K562 (cell line): ENCODE measurements around the gene NR3C1.

Source experiments
- BRF1 ChIP-seq: IDR thresholded peaks from 3 replicates; pipeline ENCODE4 v1.6.1; 2011; ENCODE audit warnings: borderline replicate concordance, mild to moderate bottlenecking; ENCODE audit not compliant: insufficient read length; ENCODE audit errors: extremely low read depth
- CBFA2T2 ChIP-seq: fragments of 450-650 bp; conservative IDR thresholded peaks from 2 replicates; pipeline ENCODE4 v1.6.1; 2017; ENCODE audit warnings: mild to moderate bottlenecking
- CTCF ChIP-seq, 3 experiments: IDR thresholded peaks in 2 of 3; conservative IDR thresholded peaks in 1 of 3; 2 replicates each; pipeline ENCODE4 v1.5.1; 2011 to 2012; ENCODE audit warnings: low read length in 3 of 3, mild to moderate bottlenecking in 3 of 3, control low read depth in 2 of 3, improper control_type of control experiment in 1 of 3, inconsistent platforms in 1 of 3, low read depth in 1 of 3, mixed read lengths in 1 of 3, moderate library complexity in 1 of 3; ENCODE audit not compliant: insufficient read depth in 2 of 3
- E2F4 ChIP-seq: sonication (generic); formaldehyde crosslinking; IDR thresholded peaks from 2 replicates; pipeline ENCODE4 v1.8.0; 2022; ENCODE audit warnings: mild to moderate bottlenecking, low read depth, missing genetic modification reagents
- EP300 ChIP-seq: IDR thresholded peaks from 2 replicates; pipeline ENCODE4 v1.6.1; 2012; ENCODE audit warnings: low read length, improper control_type of control experiment
- EZH2 ChIP-seq: IDR thresholded peaks from 2 replicates; pipeline ENCODE4 v1.6.1; 2012; ENCODE audit warnings: low read depth, mild to moderate bottlenecking, inconsistent platforms, low read length, borderline replicate concordance
- POLR2AphosphoS2 ChIP-seq: IDR thresholded peaks from 2 replicates; pipeline ENCODE4 v1.6.1; 2012; ENCODE audit warnings: low read length, improper control_type of control experiment
- POLR2AphosphoS5 ChIP-seq: IDR thresholded peaks from 2 replicates; pipeline ENCODE4 v1.6.1; 2011; ENCODE audit warnings: mild to moderate bottlenecking, low read depth, low read length, moderate library complexity; ENCODE audit not compliant: control insufficient read depth, insufficient read depth
- SRSF1 ChIP-seq: fragments of 200-400 bp; formaldehyde crosslinking; IDR thresholded peaks from 2 replicates; pipeline ENCODE4 v1.6.1; 2017; ENCODE audit warnings: mild to moderate bottlenecking, low read depth, low read length, moderate library complexity
- TCF3 ChIP-seq: sonication (generic); formaldehyde crosslinking; IDR thresholded peaks from 2 replicates; pipeline ENCODE4 v1.4.0; 2020; ENCODE audit warnings: mild to moderate bottlenecking, missing genetic modification reagents
- USF1 ChIP-seq: sonication (generic); formaldehyde crosslinking; IDR thresholded peaks from 2 replicates; pipeline ENCODE4 v1.9.0; 2022; ENCODE audit warnings: mild to moderate bottlenecking, missing genetic modification reagents
- ZNF408 ChIP-seq: fragments of 250-450 bp; sonication (Bioruptor Pico); IDR thresholded peaks from 2 replicates; pipeline ENCODE4 v1.4.0; 2020; ENCODE audit warnings: low read depth, mild to moderate bottlenecking, moderate library complexity
- ZNF76 ChIP-seq: fragments of 250-450 bp; sonication (Bioruptor Pico); IDR thresholded peaks from 2 replicates; pipeline ENCODE4 v1.4.0; 2020; ENCODE audit warnings: mild to moderate bottlenecking, moderate library complexity, borderline replicate concordance

DNA sequence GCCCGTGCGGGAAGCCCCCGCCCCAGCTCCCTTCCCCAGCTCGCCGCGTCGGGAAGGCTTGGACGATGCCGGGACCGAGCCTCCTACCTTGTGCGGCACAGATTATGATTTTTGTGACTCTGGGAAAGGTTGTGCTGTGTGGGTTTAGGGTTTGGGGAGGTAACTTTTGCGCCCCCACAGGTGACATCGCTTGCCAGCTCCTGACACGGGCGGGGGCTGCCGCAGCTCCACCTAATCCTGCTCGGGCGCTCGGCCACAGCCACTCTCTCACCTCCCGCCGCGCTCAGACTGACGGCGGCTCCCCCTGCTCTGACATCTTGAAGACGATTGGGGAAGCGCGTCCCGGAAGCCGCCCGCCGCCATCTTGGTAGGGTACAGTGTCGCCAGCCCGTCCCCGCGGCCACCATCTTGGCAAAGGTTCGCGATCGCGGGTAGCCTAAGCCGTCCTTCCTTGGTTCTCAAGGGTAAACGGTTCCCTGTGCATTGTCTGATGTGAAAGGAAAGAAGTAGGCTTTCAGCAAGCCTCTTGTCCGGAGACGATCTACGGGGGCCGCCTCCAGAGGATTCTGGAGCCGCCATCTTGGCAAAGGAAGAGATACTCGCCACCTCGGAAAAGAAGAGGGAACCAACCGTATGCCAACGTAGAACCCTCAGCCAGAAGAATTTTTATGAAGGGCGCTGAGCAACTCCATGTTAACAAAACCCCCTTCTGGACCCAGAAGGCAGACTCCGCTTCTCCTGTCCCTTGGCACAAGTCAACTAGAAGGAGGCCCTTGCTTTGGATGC lies 1.8 kb upstream of the NR3C1 start:
- TF ChIP-seq TCF3 (CRISPR knock-in tag) (no peak), SRSF1 (no peak), ZNF408 (CRISPR knock-in tag) (no peak), BRF1 (no peak), USF1 (CRISPR knock-in tag) (no peak), CTCF (IDR thresholded peaks at IDR 0.05 in 2 of 3, conservative IDR thresholded peaks at IDR 0.05 in 1 of 3; ENCODE audit: insufficient read depth in 2 of 3, low read depth in 1 of 3, low read length in 3 of 3) (no peak; a peak in 2 of 6 replicates), POLR2AphosphoS5 (no peak), ZNF76 (CRISPR knock-in tag) (no peak), EZH2 (no peak), E2F4 (CRISPR knock-in tag) (no peak), CBFA2T2 (no peak), POLR2AphosphoS2 (no peak), EP300 (no peak)
